ENCODE results near the gene NINJ2.
A peak's percentile ranks its signal among the peaks of the same experiment; 100 is the strongest.
"Not testable (repeated sequence)": the region's sequence is repeated elsewhere in the genome, so short reads cannot be mapped to it uniquely, and the experiment has no call there.

NINJ2 gene, protein sequence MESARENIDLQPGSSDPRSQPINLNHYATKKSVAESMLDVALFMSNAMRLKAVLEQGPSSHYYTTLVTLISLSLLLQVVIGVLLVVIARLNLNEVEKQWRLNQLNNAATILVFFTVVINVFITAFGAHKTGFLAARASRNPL

DNA sequence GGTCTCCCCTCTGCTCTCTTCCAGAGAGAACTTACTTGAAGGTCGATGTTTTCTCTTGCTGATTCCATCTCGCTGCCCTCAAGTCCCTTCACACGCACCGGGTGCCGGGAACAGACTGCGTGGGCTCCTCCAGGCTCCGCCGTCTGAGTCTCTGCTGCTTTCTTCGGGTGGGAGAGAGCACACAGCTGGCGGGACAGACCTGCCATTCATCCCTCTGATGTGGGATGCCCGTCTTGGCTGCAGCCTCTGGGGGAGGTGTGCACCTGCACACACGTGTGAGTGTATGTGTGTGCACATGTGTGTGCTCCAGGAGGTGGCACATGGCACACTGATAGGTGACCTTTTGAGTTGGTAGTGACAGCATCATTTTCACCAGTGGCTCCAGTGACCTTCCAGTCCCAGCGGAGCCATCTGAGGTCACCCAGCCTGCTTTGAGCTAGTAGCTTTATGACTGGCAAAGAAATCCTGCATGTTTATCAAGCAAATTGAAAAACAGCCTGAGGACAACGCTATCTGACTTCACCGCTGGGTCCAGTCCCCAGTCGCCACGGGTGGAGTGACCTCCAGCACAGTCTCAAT is at the start of gene NINJ2:
TSS of gene NINJ2 (minus strand) at position 153 of the 579 bp plus-strand sequence. CDS start at position 68, 85 bp downstream.
- no peak for DNase-seq

DNA sequence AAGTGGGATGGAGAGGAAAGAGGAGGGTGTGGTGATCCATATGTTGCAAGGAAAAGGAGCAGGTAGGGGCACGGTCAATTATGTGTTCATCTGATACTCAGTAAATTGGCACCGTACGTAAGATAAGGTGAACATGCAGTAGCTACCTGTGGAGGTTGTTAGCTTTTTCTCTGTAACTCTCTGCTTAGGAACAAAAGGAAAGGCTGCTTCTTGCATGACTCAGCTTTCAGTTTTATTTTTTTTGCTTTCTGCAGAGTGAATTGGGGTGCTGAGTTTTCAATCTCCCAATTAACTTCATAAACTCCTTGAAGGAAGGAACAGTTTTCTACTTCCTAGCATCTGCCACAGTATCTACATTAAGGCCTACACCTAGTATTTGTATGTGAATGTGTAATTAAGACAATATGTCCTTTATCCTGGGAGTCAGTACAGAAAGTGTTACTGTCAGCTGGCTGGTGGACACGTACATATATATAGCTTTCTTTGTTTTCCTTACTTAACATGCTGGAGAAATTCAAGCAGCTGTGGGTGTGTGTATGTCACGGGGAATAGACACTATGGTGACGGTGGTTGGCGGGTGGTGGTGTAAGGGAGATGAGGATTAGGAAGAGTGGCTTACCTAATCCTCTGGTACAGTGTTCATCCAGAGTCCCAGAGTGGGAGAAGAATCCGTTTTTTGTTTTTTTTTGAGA is 49.1 kb upstream of the NINJ2 start:
- DNase-seq = peak; percentile 97

DNA sequence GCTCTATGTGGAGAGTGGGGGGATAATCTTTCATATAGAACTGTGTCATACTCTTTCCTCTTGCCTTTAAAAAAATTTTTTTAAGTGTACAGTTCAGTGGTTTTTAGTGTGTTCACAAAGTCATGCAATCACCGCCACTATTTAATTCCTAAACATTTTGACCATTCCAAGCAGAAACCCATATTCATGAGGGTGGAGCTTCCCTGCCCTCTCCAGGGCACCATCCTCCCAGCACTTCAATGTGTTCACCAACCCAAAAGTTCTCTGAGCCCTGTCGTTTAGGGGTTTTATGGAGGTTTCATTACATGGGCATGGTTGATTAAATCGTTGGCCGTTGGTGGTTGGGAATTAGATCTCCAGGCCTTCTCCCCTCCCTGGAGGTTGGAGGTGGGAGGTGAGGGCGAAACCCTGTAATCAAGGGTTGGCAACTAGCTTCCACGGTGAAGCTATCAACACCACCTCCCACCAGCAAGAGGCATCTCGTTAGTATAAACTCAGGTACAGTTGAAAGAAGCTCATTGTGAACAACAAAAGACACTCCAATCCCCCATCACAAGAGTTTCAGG is 46.3 kb upstream of the NINJ2 start:
- peak; percentile 84 for DNase-seq

DNA sequence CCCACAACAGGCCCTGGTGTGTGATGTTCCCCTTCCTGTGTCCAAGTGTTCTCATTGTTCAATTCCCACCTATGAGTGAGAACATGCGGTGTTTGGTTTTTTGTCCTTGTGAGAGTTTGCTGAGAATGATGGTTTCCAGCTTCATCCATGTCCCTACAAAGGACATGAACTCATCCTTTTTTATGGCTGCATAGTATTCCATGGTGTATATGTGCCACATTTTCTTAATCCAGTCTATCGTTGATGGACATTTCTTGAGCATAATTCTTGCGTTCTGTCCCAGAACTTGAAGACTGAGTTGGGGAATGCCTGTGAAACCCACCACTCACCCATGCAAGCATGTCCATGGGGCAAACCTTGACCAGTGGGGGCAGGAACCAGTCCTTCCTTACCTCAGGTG is 44.8 kb upstream of the NINJ2 start:
- DNase-seq = not testable (repeated sequence)

DNA sequence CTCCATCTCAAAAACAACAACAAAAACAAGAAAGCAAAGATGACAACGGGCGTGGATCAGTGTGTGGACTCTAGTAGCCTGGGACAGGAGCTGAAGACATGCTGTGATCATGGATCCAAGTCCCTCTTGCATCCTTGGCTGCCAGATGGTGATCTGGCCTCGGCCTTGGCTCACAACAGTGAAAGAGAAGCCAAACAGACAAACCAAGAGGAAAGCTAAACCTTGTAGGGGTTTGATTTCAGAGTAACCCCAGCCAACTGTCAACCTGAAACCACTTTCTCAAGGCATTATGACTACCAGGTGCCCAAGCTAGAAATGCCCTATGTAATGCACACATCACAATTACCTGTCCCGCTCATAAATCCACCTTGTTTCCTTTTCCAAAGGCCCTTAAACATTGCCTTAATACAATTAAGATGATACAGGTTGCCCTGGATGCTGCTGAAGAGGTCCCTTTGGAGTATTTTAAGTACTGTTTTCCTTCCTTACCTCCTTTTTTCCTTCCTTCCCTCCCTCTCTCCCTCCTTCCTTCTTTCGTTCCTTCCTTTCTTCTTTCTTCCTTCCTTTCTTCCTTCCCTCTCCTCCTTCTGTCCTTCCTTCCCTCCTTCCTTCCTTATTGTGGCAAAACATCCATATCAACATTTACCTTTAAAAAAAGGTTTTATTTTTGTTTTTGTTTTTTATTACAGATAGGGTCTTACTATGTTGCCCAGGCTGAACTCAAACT is 41.4 kb upstream of the NINJ2 start:
- DNase-seq = peak; percentile 59

DNA sequence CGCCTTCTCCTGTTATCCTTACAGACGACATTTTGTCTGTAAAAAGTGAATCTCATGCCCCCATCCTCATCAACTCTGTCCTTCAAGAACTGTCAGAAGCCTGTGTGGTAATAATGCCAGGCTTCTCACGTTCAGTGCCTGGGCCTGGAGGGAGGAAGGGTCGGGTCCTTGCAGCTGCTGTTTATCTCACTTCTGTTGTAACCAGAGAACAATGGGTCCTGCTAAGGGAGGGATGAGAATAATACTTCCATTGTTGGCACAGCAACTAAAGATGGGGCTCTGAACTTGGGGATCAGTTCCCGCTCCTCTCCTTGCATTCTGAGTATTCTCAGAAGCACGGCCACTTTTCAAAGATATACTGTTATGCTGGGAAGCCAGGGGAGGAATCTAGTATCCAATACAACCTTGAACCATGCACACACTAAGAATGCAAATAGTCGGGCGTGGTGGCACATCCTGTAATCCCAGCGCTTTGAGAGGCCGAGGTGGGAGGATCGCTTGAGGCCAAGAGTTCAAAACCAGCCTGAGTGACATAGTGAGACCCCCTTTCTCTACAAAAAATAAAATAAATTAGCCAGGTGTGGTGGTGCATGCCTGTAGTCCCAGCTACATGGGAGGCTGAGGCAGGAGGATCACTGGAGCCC is 38.8 kb upstream of the NINJ2 start:
- no peak for DNase-seq

DNA sequence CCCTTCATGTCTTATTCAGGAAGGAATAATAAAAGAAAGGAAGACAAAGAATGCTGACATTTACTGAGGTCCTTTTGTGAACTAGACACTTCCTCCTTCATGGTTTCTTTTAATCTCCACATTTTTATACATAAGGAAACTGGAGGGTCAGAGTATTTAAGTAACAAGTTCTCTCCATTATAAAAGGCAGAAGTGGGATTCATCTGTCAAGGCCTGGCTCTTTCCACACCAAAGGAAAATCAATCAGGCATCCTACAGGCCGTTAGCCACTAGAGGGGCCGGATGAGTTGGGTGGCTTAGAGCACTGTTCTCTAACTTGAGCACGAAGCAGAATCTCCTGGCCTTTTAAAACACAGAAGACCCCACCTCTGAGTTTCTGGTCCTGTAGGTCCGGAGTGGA is 36.8 kb upstream of the NINJ2 start:
- DNase-seq = no peak

DNA sequence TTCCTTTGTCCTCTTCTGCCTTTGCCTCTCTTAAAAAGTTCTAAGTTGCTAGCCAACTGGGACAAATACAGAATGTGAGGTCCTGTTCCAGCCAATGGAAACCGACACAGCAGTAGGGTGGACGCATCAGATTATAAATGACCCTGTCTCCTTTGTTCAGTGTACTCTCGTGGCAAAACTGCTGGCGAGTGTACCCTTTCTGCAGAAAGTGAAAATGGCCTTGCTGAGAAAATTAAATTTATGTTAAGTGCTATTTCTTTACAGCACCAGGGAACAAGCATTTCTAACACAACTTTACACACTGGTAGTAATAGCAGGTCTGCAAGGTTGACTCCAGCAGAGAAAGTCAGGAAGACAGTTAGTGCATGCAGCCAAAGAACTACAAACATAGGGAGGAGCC is 35.0 kb upstream of the NINJ2 start:
- not testable (repeated sequence) for DNase-seq

DNA sequence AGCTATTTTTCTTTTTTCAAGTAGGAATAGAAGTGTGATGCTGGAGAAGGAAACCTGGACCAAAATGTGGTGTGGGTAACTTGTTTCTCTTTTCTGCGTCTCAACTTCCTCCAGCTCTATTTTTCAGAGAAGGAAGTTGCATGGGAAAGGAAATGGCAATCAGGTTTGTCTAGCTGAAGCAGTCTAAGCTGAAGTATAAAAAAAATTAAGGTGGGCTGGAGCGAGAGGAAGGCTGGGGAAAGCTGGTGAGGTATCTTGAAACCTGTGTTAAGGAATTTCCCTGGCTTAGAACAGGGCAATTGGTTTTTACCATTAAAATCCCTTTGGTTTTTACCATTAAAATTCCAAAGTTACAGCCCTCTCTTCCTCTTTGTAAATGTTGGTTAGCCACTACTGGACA is 34.2 kb upstream of the NINJ2 start:
- DNase-seq = no peak

DNA sequence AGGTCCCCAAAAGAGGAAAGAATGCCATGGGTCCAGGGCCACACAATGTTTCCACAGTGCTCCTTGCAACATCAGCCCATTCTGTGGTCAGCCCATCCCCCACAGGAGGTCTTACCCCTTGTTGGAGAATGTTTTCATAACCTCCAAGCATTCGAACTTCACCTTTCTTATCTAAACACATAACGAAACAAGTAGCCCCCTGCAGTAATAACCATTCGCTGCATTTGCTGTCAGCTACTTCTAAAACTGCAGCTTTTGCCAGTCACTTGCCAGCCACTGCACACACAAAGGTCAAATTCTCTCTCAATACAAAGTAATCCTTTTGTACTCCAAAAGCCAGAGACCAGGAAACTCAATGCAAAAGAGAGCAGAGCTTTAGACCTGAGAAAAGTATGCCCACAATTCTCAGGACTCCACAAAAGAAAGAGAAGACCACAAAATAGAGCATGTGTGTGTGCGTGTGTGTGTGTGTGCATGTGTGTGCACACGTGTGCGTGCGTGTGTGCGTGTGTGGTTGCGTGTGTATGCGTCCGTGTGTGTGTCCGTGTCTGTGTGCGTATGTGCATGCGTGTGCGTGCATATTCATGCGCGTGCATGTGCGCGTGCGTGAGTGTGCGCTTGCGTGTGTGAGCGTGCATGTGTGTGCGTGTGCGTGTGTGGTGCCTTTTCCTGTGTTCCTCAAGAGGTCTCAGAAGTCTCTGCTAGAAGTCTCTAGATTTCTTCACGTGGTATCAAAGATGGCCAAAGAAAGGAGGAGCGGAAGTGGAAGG is 31.7 kb upstream of the NINJ2 start:
- DNase-seq = no peak

DNA sequence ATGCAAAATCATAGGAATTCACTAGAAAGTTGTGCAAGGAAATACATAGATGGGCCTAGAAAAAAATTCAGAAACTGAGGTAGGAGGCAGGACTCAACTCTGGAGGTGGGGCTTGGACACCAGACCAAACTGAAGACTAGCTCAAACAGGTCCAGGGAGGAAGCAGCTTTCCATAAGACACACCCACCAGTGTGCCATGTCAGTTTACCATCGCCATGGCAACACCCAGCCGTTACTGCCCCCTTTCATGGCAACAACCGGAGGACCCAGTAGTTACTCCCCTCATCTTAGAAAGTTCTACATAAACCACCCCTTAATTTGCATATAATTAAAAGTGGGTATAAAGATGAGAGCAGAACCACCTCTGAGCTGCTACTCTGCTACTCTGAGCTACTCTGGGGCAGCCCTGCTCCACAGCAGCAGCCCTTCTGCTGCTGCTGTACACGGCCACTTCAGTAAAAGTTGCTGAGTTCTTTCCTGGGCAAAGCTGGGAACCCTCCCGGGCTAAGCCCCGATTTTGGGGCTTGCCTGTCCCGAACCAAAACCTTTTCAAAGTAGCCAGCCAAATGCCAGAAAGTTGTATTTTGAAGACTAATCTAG is 30.8 kb upstream of the NINJ2 start:
- DNase-seq = no peak

DNA sequence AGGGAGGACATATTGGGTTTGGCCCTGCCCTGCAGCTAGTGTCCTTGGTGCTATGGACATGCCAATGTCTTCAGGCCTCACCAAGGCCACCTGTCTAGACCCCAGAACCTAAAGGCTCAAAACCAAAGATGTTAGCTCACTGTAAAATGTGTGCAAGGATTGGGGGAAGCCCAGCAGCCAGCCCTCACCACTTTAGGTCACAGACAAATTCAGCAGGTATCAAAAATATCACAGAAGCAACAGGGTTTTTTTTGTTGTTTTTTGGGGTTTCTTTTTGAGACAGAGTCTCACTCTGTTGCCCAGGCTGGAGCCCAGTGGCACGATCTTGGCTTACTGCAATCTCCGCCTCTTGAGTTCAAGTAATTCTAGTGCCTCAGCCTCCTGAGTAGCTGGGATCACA is 29.0 kb upstream of the NINJ2 start:
- DNase-seq = no peak

DNA sequence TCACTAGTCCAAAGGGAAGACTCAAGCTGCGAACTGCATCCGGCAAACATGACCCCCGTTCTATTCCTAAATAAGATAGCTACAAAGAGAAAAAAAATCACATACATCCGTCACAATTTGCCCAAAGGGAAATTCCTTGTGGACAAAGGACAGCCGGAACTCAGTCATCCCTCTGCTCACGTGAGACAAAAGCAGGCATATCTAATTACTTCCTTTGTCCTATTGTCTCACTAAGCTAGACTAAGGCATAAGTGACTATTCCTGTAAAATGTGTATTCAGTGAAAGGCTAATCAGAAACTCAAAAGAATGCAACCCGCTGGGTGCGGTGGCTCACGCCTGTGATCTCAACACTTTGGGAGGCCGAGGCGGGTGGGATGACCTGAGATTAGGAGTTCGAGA is 27.2 kb upstream of the NINJ2 start:
- peak; percentile 79 for DNase-seq

DNA sequence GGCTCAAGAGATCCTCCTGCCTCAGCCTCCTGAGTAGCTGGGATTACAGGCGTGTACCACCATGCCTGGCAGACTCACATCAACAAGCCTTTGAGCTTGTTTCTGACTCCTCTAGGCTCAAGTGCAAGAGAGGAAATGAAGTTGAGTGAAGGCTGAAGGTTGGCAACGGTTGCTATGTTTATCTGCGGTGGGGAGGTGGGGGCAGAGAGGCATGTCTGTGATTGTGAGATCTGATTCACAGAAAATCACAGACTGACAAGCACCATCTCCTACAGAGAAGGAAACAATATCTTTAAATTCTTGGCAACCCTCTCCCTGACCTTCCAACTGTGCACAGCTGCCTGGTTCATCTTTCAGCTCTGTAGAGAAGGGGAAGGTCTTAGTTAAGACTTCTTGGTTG is 22.1 kb upstream of the NINJ2 start:
- DNase-seq = peak; percentile 46

DNA sequence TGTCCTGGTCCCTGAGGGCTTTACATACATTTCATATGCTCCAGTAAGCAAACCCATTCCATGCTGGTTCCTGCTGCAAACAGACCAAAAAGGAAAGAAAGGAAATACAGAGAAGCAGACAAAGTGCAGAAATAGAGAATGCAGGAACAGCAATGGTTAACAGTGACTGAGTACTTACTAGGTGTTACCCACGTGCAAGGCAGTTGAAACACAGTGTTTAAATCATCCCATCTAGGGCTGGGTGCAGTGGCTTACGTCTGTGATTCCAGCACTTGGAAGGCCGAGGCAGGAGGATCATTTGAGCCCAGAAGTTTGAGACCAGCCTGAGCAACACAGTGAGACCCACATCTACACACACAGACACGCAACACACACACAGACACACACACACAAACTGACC is 21.2 kb upstream of the NINJ2 start:
- DNase-seq = no peak

DNA sequence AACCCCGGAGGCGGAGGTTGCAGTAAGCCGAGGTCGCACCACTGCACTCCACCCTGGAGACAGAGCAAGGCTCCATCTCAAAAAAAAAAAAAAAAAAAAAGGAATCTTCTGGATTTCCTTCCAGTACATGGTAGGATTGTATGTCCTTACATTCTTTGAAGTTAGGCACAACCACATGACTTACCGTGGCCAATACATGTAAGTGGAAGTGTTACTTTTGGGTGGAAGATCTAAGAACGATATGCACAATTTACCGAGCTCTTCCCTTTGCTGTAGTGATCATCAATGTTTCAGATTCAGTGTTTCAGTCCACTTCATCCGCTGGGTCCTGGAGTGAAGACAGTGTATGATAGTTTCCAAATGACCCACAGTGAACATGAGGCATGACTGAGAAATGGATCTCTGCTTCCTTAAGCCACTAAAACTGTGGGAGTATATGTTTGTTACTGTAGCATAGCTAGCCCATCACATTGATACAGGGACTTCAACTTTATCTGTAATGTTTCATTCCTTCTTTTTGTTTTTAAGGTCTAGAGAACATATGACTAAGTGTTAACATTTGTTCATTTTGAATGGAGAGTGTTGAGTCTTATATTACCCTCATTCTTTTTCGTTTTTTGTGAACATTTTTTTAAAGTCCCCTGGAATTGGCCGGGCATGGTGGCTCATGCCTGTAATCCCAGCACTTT is 18.5 kb upstream of the NINJ2 start:
- no peak for DNase-seq

DNA sequence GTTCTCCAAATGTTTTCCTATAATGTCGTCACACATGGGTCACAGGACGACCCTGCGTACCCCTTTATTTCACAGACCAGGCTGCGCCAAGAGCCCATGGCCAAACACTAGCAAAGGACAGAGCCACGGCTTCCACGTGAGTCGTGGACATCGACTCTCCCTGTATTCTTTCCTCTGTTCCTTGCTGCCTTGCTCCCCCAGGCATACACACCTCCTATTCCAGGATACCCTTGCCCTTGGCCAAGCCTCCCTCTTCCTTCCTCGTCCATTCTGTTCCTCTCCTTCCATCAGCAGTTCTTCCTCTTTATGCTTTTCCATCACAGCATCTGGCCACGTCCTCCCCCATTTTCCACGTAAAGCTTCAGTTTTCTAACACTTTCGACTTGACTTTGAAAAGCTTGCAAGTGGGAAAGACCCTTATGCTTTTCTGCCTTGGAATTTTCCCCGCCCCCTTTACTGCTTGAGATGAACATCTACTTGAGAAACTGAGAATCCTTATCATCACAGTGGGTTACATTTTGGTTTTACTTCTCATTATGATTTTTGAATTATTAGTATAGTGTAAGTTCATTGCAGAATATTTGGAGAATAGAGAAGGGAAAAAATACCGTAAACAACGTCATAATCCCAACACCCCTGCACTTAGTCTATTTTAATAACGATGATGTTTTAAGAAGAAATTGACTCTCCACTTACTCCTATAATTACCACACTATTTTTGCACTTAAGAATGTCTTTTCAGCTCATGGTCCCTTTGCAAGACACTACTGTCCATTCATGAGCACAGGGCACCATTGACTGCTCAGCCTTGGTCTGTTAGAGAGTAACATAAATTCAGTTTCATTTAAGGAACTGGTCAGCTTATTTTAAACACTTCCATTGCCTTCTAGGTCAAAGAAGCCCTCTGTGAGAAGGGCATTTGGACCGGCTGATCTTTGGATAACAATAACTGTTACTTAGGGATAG is 15.8 kb upstream of the NINJ2 start:
- DNase-seq = no peak

DNA sequence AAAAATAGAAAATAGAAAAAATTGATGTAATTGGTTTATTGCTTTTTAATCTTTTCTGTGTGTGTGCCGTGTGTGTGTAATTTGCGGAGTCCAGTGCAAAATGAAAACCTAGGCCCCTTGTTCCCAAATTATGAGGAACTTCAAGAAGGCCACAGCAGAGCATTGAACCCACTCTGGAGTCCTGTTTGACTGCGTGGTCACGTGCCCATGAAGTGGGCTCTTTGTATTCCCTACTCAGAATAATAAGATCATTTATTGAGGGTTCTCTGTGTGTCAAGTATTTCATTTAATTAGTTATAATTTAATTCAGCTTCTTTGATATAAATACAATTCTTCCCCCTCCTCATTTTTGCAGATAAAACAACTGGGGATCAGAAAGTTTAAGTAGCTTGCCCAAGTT is 12.3 kb upstream of the NINJ2 start:
- DNase-seq = no peak

DNA sequence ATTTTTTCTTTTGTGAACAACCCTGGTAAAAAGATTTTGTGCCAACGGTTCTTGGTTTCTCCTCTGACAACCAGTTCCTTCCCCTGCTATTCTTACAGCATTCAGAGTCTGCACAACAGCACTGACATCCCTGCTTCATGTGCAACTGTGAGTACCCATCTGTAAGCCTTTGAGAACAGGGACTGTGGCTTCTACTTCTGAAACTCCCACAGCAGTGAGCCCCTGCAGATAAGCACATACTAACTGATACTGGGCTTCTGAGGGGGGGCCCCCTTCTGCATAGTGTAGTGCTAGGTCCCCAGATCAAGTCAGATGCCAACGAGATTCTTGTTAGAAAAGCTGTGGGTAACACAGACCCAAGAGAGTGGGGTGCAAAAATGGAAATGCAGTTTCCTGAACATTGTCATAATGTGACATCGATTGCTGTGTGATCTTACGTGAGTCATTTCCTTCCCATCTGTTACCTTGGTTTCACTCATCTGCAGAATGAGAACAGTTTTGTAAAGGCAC is 11.1 kb upstream of the NINJ2 start:
- DNase-seq = no peak

DNA sequence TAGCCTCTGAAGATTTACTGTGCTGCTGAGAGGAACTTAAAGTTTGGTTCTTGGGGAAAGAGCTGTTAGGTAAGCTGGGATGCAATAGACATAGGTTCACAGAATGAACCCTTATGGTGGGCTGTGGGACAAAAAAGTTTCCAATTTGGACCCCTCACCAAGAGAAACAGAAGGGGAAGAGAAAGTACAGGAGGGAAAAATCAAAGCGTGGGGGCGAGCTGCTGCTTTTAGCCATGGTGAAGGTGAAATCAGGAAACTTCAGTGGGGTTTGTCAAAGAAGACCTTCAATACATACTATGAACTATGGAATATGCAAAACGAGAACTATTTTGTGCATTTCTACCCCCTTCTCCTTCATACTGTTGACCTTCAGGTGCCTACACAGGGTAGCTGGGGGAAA is 10.6 kb upstream of the NINJ2 start:
- DNase-seq = no peak
